HG02870 (cell line): Measurements from ENCODE around the gene BTD.

Experiments used
- ATAC-seq: cut with Tn5 transposase; IDR thresholded peaks from one replicate; pipeline ENCODE4 v1.9.1; 2021; ENCODE audit warnings: mild to moderate bottlenecking, moderate library complexity; ENCODE audit not compliant: unreplicated experiment

BTD gene

DNA sequence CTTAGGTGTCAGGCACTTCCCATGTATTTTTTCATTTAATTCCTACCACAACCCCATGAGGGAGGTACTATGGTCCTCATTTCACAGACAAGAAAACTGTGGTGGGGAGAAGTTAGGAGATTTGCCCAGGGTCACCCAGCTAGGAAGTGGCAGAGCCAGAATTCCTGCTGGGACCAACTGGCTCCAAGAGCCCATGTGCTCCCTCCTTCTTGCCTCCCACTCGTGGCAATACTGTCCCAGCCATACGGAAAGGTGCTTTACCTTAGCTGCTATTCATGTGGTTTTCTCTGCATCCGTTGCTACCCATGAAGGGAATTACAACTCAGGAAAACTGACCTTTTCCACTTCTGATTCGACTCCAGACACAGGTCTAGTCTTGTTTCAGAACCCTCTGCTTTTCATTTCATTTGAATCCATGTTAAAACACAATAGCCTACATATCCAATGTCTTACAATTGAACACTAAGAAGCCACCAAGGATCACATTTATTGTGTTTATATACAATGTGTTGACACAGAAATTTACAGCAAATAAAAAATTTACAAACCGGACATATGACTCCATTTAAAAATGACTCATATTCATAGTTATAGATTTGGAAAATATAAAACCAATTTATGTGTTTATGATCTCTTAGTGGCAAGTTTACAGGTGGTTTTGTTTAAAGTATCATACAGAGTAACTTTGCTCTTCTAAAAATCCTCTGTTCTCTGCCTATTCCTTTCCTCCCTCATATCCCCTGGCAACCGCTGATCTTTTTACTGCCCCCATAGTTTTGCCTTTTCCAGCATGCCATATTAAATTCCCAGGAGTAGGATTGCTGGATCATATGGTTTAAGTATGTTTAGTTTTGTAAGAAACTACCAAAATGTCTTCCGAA is 58.8 kb downstream of the BTD start:
- no peak for ATAC-seq

DNA sequence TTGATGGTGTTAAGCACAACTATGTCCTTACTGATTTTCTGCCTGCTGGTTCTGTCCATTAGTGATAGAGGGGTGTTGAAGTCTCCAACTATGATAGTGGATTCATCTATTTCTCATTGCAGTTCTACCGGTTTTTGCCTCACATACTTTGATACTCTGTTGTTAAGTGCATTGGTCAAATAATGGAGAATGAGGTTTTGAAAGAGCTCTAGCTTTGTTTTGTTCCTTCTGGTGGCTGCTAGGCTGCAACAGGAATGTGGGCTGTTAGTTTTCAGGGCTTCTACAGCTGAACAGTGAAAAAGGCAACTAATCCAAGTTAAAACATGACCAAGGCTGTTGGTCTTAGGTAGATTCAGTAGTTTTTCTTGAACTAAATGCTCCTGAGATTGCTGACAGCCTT is 62.6 kb downstream of the BTD start:
- no peak for ATAC-seq

DNA sequence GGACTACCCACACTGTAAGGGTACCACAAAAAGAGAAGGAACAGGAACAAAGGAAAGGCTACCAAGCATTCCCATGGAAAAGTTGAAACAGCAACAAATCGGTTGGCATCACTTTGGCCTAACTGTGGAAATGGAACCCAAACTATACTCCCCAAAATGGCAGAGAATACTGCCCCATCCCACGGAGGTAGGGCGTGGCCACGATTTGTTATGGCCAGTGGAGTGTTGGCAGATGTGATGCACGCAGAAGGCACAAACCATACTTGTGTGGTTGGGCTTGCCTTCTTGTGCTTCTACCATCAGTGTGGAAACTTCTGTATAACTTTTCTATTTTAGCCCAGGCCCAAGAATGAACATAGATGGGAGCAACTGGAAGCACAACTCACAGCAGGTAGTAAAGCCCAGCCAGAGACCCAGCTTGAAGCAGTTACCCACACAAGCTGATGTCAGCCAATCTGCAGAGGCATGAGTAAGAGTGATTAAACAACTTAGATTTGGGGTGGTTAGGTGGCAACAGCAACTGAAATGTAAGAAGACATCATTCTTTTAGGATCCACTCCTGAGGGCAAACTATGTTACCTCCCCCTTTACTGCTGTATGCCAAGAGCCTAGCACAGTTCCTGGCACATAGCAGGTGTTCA is 64.1 kb downstream of the BTD start:
- no peak for ATAC-seq

DNA sequence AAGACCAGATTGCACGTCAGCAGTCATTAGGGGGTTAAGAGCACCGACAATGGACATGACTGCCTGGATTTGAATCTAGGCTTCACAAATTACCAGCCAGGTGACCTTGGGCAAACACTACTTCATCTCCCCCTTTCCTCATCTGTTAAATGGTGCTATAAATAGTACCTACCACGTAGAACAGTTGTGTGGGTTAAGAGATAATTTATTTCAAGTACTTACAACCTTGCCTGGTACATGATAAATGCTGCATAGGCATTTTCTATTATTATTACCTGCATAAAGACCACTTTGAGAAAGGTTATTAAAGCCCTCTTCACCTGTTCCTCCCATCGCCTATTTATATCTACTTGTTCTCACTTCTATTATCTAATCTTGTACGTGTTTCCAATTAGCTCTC is 64.7 kb downstream of the BTD start:
- no peak for ATAC-seq

- no peak for ATAC-seq
These were observed 65.9 kb downstream of the BTD start for GRCh38 chr3:15667484-15667883.

- no peak for ATAC-seq
These were observed 72.0 kb downstream of the BTD start for GRCh38 chr3:15673536-15673935.

GRCh38 chr3:15676259-15676658 is 74.7 kb downstream of the BTD start:
- ATAC-seq: no peak

DNA sequence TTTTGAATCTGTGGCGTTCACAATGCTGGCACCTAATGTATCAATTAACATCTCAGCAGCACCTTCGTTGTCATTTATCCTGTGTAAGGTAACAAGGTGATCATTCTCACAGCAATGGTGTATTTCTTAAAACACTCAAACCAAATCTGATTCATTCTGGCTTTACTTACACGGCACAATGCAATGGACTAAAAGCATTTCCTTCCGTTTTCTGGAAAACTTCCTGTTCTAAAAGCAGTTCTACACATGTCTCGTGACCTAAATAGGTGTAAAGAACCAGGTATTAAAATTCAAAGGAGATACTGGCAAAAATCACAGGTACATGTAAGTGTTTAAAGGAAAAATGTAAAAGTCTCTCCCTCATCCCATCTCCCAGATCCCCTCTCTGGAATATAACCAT is 77.8 kb downstream of the BTD start:
- ATAC-seq: no peak

DNA sequence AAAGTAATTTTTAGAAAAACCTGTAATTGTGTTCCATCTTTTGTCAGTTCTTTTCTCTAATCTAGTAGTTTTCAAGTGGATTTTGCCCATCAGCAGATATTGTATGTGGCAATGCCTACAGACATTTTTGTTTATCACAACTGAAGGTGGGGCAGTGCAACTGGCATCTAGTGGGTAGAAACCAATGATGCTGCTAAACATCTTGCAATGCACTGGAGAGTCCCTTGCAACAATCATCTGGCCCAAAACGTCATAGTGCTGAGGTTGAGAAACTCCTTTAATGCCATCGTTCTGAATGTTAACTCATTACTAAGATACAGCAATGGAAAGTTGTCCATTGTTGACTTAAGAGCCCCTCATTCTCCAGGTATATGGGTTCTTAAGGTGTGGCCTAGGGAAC is 80.1 kb downstream of the BTD start:
- no peak for ATAC-seq

DNA sequence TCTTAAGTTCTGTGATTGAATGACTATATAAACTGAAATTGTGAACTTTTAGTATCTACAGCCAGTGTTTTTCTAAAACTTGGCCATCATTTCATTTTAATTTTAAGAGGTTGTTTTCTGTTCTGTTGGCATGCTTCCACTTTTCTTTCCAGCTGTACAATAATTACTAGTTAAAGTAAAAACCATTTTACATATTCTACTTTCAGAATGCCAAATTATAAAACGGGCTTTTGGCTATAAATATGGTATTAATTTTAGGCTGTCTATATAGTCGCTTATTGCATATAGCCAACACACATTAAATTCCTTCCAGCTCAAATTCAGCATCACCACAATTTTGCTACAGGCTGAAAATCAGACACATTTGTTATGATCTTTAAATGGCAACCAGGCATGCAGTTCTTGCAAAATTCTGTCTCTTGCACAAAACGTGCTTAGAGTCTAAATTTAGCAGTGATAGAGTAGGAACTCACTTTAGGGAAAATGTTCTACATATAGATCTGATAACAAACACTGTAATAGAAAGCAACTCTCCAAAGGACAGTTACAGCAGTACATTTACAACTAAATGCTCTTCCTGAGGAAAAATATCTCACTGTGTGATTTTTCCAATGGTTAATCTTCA is 81.1 kb downstream of the BTD start:
- no peak for ATAC-seq

DNA sequence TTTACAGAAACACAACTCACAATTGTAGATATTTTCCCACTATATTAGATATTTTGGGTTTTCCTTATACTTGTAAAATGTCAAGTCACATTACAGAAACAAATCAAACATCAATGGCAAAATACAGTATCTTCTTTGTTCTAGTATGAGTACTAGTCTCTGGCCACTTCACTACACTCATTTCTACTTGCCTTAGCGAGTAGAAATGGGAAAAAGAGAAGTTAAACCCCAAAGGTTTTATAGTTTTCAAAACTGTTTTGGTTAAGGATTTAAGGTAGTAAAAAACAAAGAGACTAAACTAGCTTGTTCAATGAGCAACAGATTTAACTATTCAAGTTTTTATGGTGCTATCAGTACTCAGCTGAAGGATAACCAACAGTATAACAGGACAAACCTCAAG is 81.7 kb downstream of the BTD start:
- ATAC-seq: no peak

- ATAC-seq: no peak
These were observed 84.4 kb downstream of the BTD start for GRCh38 chr3:15685927-15686326.

DNA sequence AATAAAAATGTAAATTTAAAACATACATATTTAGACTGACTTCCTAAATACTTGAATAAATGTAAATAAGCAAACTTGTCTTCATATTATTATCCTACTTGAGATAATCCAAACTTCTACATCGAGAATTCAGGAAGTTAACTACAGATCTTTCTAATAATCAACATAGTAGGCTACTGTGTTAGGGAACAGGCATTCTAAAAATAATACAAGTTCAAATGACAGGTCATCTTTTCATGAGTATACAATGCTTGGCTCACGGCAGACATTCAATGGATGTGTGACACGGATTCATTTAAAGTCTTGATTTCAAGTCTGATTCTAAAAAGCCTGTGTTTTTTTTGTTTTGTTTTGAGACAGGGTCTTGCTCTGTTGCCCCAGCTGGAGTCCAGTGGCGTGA is 88.7 kb downstream of the BTD start:
- ATAC-seq: no peak

GRCh38 chr3:15690748-15691147 is 89.2 kb downstream of the BTD start:
- ATAC-seq: no peak

DNA sequence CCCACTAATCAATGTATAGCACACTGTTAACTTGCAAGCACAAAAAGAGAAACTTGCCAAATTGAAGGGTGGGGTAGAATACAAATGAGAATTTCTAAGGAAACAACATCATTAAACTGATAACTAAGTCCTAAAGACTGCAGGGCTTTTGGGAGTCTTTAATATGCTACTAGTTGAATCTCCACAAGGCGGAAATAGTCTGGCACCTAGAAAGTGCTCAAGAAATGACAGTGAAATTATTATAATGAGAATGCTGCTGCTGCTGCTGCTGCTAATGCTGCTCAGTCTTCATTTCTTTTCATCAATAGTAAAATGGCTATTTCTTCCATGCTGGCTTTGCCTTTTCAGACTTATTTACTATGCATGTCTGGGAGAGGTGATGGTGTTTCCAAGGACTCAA is 91.8 kb downstream of the BTD start:
- ATAC-seq: no peak

DNA sequence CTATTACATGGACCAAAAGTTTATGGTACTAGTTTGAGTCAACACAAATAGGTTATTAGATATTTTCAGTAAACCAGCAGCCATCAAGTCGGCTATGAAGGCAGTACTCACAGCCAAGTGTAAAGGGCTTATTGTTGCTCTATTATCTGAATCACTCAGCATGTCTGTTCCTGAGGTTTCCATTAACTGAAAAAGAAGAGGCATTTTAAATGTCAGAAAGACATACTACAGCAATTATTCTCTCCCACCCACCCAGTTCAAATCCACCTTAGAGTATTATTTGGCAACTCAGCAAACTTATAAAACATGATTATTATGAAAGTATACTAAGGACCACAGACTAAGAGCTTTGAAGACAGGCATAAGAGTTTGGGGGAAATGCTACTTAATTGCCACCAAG is 93.1 kb downstream of the BTD start:
- ATAC-seq: no peak
